GM19023 (cell line): ENCODE data around the gene C2CD2.

Source experiments
- ATAC-seq: cut with Tn5 transposase; IDR thresholded peaks from one replicate; pipeline ENCODE4 v1.9.1; 2021; ENCODE audit warnings: mild to moderate bottlenecking, moderate library complexity; ENCODE audit not compliant: unreplicated experiment

Gene C2CD2

DNA sequence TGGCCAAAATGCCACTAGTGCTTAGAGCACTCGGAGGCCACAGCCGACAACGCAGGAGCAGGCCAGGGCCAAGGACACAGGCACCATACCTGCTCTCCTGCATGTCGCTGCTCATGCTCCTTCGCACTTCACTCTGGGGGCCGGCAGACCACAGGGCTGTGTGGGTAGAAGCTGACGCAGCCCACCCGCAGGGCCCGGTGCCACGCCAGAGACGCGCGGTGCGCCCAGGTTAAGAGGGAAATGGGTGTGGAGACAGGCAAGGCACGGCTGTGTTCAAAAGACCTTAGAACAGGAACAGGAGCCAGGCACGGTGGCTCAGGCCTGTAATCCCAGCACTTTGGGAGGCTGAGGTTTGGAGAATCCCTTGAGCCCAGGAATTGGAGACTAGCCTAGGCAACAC, 61.1 kb downstream of the C2CD2 start:
- ATAC-seq = no peak

DNA sequence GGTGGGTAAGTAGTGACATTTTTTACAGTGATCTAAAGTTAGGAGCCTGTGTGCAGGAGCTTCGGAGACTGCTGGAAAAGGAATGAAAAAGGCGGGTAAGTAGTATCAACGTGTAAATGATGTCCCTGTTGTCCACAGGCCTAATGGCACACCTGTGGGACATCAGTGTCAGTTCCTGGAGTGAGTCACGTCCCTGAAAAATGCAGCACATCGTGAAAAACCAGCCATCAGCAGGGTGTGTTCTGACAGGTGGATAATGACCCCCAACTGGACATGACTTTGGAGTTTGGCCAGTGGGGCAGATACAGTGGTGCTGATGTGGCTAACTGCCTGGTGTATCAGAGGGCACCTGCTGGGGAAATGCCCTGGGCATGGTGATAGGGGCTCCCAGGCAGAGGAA, 62.7 kb downstream of the C2CD2 start:
- no peak for ATAC-seq

DNA sequence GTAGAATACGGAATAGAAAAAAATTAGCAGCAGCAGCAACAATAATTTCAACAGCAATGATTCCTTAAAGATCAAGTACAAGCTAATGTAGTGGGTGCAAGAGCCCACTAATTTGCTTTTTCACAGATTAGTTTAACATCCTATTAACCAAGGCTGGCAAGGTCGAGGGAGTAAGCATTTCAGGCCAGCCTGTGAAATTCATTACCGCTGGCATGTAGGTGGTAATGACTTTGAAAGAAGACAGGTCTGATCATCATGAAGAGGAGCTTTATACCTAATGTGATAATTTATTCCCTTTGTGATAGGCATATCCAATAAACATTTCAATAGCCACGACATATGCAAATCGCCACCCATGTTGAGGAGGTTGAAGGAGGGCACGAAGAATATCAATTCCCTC, 63.5 kb downstream of the C2CD2 start:
- ATAC-seq = no peak

DNA sequence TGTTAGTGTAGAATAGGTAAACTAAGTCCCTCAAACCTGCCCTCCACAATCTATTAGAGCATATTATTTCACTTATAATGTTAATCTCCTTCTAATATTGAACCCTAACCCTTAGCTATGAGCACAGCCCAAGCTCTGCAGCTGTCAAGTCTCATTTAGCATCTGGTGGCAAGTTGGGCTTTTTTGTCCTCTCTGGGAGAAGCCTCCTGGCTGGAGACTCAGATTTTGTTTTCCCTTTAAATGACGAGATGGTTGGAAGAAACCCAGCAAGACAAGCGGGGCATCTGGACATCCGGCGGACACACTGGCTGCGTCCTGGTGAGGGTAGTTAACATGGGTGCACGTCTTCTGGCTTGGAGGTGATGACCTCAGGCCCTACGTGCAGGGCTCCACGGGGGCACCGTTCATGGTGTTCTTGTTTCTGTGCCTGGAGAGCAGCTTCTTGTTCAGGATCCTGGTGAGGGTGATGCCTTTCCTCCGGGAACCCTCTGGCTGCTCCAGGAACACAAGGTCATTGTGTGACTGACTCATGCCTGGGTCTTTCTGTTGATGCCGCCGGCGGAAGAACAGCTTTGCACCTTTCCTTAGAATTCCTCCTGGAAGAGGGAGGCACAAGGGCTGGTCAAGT, 65.0 kb downstream of the C2CD2 start:
- no peak for ATAC-seq

DNA sequence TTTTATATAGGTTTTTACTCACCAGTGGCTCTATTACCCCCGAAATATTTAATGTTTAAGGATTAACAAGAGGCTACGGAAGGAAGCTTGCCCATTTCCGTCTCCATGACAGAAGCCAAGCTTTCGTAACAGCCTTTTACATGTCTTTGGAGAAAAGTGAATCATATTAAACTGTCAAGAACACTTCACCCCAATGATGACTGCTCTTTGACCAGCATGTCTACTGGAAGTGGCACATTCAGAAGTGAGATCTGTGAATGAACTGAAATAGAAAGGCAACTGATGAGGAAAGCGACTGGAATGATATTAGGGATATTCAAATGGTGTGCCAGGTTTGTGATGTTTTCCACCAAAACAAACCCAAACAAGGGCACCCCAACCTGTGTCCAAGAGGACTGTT, 66.2 kb downstream of the C2CD2 start:
- ATAC-seq = no peak

DNA sequence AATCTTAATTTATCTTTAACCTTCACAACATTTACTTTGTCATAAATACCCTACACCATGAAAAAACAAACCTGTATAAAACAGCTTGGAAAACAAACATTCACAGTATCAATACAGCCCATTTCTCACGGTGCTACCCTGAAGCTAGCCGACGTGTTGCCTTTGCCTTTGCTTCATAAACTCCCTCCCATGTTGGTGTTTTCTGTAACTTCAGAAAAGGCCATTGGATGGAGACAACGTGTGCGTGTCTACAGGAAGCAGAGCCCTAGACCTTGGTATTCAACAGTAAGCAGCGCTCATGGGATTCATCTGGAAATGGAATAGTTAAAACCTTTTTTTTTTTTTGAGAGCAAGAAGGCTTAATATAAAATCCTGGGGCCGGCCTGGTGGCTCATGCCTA, 67.5 kb downstream of the C2CD2 start:
- ATAC-seq = no peak

DNA sequence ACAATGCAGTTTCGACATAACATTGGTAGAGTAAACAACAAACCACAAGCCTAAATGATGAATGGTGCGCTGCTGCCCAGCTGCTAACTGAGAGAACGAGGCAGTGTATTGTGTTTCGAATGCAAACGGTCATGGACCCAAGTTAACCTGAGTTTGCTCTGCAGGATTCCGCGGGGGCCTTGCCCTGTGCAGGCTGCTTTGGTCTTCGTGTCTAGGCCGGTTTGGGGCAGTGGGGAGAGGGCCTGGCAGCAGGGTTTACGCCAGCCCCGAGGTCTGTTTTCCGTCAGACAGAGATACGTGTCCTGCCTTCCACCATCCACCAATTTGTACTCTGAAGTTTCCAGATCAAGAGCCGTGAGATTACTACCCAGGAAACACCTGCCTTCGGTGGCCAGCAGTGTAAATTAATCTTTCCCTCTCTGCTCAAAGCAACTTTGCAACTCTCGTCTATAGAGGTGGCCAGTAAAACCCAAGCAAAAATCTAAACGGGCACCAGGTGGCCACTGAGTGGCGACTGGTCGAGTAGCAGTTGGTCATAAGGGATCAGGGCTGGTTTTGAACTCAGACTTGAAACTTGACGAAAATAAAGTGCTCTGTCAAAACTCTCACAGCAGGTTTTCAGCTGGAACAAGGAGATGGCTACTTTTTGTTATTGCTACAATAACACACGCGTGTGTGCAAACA, 68.3 kb downstream of the C2CD2 start:
- ATAC-seq = no peak

DNA sequence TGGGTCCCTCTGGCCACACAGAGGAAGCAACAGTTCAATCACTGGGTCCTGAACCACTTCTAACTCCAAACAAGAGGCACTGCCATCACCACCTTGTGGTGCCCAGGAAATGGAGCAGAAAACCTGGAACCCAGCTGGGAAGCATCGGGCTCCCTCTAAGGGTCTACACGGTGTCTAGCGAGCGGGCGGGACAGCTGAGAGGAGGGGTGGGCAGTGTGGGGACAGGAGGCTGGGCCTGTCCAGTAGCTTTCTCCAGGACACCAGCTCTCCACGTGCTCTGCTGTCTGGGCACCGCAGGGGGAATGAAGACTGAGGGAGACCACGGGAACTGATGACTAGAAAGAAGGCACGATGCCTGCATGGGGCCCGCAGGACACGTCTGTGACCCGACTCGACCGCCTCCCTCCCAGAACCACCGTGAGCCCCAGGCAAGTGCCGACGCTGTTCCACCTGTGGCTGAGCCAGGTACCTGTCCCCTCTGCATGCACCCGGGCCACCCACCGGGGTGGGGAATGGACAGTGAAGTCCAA, 69.3 kb downstream of the C2CD2 start:
- no peak for ATAC-seq

DNA sequence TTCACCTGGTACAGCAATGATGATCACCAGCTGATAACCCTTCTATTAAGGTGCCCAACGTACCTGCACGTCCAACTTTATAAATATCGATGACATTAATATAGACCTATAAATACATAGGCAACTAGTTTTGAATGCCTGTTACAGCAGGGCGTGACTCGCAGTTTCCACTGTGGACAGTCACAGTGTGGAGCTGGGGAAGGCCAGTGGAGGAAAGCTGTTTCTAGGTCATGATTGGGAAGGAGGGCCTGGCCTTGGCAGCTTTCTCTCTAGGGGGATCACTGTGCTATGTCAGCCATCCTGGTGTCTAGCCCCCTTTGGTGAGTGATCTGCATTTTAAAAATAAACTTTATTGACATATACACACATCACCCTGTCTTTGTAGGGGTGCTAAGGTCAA, 70.2 kb downstream of the C2CD2 start:
- no peak for ATAC-seq

DNA sequence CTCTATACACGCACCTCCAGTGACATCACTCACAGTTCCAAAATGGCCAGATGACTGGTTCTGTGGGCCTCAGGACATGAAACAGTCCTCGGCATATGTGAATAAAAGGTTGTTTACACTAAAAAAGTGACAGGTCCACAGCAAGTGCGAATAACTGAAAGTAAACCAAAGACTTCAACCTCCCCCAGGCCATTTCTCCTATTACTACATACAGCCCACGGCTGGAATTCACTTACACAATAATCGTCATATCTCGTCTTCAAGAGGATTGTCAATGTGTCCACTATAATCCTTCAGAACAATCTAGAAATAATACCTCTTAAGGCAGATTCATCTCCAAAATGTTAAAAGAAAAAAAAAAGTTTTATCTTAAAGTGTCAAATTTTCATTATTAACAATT, 72.8 kb downstream of the C2CD2 start:
- ATAC-seq = no peak

DNA sequence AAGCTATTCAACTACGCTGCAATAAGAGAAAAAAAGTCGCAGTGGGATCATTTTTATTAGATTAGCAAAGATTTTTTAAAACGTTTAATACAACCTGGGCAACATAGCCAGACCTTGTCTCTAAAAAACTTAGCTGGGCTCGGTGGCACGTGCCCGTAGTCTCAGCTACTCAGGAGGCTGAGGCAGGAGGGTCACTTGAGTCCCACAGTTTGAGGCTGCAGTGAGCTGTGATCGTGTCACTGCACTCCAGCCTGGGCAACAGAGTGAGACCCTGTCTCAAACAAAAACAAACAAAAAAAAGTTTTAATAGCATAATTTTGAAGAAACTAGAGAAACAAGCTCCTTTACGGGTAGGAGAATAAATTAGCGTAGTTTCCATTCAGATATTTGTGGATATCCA, 73.7 kb downstream of the C2CD2 start:
- no peak for ATAC-seq

DNA sequence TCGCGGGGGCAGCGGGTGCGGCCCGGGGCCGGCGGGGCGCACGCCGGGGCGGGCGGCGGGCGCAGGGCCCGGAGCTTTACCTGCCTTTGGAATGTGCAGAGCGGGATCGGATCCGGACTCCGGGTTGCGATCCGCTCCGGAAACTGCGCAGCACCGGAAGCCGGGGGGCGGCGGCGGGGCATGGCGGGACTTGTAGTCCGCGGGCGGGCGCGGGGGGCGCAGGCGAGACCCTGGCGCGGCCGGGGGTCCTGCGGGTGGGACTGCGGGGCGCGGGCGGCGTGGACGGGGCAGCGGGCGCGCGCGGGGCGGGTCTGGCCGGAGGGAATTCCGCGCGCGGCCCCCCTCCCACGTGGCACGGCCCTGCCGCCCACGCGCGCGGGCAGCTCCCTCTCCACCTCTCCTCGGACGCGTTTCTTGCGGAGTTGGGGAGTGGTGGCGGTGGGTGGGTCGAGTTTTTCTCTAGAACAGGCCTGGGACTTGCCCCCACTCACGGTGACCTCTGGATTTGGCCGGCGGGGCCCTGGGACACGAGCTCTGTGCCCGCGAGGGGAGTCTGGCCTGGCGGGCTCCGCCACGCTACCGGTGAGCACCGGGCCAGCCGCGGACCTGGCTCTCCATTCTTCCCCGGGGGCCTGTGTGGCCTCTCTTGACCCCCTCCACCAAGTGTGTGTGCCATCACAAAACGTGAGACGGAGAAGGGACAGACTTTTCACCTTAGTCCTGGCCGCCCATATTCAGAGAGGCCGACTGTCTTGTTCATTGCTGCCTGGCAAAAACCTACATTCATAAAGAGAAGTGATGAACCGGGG, 74.4 kb downstream of the C2CD2 start, which contains the start of gene PRDM15:
Gene PRDM15, minus strand, starts transcription at position 155 of the 809 bp plus-strand sequence. CDS start 18,981 bp downstream, outside the sequence.
- peak; percentile 68 for ATAC-seq

DNA sequence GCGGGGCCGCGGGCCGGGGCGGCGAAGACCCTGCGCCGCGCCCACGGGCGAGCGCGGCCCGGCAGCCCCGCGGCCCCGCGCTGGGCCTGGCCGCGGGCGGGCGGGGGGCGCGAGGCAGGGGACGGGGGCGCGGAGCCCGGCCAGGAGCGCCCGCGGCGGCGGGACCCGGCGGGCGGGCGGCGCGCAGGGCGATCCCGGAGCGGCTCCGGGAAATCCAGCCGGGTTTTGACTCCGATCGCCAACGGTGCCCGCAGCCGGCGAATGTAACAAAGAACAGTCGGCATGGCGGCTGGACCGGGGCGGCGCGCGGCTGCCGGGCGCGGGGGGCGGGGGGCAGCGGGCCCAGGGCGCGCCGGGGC, 75.0 kb downstream of the C2CD2 start:
- ATAC-seq = peak; percentile 50

DNA sequence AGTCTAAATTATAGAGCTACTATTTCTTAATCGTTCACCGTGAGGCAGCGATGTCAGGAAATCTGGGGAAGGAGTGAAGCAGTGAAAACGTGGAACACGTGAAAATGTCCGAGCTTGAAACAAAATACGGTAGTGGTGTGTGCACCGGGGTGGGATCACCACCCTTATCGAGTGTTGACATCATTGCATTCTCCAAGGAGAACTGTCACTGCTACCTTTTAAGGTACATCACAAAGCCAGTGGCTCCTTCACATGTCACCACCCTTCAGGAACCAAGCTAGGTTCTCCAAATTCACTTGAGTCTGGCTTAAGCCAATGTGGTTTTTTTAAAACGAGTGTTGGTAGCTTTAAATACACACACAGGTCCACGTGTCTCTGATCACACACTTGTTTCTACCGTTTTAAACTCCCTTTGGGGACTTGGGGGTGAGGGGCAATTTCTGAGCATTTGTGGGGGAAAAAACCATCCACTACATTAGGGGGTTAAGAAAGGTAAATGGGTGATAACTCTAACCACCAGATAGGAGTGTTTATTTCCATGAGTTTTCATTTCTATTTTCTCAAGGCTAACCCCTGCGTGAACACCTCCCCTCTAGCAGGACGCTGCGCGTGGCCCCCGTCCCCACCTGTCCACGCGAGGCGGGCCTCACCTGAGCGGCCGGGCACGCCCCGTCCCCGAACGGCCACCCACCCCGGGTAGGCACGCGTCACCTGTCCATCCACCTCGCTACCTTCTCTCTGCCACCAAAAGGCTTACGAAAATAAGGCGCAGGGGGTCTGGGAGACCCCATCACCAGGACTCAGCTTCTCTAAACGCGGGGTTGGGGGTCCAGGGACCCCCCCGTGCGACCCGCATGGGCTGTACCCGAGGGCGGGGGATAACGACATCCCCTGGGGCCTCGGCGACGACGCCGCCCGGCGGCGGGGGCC, 75.7 kb downstream of the C2CD2 start:
- ATAC-seq = peak; percentile 31

DNA sequence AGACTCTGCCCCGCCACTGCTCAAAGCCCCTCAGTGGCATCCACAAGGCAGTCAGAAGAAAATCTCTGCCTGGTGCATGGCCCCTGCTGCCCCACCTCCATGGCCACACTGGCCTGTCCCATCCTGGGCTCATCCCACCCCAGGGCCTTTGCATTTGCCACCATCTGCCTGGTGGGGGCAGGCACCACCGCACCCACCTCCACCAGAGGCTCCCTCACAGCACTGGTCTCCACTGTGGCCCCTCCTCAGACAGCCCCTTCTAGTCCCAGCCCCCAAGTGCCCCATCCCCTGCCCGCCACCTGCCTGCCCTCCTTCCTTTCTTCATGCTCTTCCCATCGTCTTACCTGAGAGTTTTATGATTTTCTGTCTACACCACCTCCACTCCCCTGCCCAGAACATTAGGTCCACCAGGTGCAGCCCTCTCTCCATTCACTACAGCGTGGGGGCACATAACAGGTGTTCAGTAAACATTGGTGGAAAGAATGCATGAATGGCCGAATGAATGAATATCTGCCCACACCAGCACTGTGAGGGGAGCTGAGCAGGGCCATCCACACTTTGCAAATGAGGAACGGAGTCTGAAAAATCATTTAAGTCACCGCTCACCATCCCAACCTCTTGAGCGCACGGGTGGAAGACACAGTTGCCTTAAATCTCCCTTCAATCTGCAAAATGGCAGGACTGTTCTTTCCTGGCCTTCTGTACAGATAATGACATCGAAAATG, 76.7 kb downstream of the C2CD2 start:
- no peak for ATAC-seq

DNA sequence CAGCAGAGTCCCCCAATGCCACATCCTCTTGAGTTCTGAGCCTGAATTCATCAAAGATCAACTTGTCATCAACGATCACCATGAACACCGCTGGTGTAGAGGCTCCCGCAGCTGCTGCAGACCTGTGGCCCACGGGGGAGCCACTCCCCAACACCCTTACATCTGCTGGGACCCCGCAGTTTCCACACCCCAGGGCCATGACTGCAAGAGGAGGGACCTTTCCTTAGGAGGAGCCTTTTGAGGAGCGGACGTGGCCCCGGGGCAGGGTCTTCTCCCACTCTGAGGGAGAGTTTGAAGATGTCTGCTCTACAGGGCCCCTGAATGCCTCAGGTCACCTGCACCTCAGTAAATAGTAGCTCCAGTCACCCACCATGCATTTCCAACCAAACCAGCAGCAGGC, 77.4 kb downstream of the C2CD2 start:
- ATAC-seq = no peak

DNA sequence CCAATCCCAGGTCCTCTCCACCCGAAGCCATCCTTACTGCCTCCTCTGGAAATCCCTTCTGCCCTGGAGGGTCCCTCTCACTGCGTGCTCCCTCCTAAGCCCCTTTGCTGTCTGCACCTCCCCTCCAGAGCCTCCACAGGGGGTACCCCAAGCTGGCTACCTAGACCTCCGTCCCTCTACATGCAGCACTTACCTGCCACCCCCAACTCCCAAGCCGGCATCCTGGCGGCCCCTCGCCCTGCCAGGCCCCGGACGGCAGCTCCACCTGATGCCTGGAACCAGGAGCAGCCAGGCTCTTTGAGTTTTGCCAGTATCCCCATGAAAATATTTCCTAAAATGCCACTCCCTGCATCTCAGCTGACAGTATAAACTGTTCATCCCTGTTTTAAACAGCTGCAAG, 78.7 kb downstream of the C2CD2 start:
- no peak for ATAC-seq

DNA sequence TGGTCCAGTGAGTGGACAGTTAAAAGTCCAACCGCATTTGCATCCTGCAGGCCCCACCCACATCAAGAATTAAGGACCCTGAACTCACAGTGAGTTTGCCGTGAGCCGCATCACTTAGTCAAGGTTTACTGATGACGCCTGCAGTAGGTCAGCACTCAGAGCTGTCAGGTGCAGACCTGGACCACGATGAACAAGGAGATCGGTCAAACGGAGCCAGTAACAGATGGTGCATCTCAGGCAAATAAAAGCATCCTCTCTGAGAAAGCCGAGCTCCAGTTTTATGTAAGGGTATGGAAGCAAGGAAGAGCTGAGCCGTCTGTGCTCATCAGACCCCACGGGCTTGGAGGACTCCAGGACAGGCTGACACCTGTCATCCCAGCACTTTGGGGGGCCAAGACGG, 79.2 kb downstream of the C2CD2 start:
- no peak for ATAC-seq

DNA sequence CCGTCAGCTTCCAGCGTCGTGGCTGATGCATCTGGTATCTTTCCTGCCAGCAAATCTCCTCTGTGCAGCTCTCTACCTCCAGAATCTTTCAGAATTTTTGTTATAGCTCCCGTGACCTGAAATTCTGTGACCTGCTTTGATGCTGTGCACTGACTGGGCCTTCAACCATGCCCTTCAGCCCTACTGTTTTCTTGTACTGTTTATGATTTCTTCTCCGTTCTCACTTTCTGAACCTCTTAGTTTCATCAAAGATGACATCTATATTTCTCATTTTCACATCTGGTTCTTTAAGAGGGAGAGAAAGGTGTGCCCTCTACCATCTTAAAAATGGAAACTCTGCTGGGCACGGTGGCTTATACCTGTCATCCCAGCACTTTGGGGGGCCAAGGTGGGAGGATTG, 80.4 kb downstream of the C2CD2 start:
- no peak for ATAC-seq

DNA sequence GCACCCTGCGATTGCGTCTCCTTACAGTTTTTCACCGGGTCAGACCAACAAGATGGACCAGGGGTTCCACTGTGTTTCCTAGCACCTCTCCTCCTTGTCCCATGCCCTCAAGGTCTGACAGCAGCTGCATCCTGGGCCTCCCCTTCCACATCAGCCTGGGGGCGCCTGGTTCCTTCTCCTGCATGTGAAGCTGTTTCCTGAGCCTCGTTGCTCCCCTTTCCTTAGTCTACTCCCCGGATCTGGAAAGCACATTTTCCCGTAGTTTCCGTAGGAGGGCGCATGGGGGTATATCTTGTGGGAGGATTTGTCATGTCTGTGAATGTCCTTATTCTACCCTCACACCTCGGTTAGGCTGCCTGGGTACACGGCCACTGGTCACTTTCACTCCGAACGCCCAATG, 80.8 kb downstream of the C2CD2 start:
- ATAC-seq = no peak
